PFSK-1 (cell line): ENCODE measurements around the gene SEMA3D.

Experiments used
- FOXP2 ChIP-seq: optimal IDR thresholded peaks from 2 replicates; pipeline ENCODE3; 2011; ENCODE audit warnings: borderline replicate concordance, control low read depth, inconsistent platforms; ENCODE audit not compliant: insufficient read depth; ENCODE audit errors: extremely low read length, extremely low read depth
- POLR2AphosphoS5 ChIP-seq: IDR thresholded peaks from 2 replicates; pipeline ENCODE4 v1.6.1; 2012; ENCODE audit warnings: low read depth, mild to moderate bottlenecking, control low read depth, low read length, moderate library complexity
- SIN3A ChIP-seq: IDR thresholded peaks from 2 replicates; pipeline ENCODE4 v1.6.1; 2012; ENCODE audit warnings: mild to moderate bottlenecking, low read length, moderate library complexity, borderline replicate concordance; ENCODE audit not compliant: insufficient read depth
- TAF1 ChIP-seq: IDR thresholded peaks from 2 replicates; pipeline ENCODE4 v1.6.1; 2012; ENCODE audit warnings: low read length, control low read depth, borderline replicate concordance; ENCODE audit not compliant: insufficient read depth
- TF ChIP-seq, protein P1 (sequence below), 2 experiments: IDR thresholded peaks; 2 replicates each; pipeline versions ENCODE4 v1.6.1 to v1.8.0; 2011 to 2012; ENCODE audit warnings: low read depth in 2 of 2, low read length in 2 of 2, control low read depth in 1 of 2, inconsistent platforms in 1 of 2, mild to moderate bottlenecking in 1 of 2, moderate library complexity in 1 of 2; ENCODE audit not compliant: insufficient read depth in 1 of 2

The SEMA3D gene

DNA sequence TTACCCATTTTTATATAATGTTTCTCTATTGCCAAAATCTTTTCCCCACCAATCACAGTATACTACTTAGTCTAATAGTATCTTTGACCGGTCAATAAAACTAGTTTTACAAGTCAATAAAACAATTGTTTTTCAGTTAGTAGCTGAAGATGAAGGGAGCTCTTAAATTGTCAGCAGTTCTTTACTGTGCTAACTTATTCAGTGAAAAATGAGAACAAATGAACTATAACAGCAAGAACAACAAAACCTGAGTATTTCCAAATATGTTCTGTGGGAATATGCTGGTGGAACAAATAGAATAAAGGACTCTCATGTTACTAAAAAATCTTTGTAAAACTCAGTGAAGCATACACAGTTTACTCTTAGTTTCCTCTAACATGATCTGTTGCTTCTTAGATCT is 134.0 kb downstream of the SEMA3D start:
- TF ChIP-seq POLR2AphosphoS5 (no peak), SIN3A (no peak), TAF1 (no peak), FOXP2 (no peak)
- TF ChIP-seq, protein P1, sequence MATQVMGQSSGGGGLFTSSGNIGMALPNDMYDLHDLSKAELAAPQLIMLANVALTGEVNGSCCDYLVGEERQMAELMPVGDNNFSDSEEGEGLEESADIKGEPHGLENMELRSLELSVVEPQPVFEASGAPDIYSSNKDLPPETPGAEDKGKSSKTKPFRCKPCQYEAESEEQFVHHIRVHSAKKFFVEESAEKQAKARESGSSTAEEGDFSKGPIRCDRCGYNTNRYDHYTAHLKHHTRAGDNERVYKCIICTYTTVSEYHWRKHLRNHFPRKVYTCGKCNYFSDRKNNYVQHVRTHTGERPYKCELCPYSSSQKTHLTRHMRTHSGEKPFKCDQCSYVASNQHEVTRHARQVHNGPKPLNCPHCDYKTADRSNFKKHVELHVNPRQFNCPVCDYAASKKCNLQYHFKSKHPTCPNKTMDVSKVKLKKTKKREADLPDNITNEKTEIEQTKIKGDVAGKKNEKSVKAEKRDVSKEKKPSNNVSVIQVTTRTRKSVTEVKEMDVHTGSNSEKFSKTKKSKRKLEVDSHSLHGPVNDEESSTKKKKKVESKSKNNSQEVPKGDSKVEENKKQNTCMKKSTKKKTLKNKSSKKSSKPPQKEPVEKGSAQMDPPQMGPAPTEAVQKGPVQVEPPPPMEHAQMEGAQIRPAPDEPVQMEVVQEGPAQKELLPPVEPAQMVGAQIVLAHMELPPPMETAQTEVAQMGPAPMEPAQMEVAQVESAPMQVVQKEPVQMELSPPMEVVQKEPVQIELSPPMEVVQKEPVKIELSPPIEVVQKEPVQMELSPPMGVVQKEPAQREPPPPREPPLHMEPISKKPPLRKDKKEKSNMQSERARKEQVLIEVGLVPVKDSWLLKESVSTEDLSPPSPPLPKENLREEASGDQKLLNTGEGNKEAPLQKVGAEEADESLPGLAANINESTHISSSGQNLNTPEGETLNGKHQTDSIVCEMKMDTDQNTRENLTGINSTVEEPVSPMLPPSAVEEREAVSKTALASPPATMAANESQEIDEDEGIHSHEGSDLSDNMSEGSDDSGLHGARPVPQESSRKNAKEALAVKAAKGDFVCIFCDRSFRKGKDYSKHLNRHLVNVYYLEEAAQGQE (IDR thresholded peaks at IDR 0.05; ENCODE audit: insufficient read depth in 1 of 2, low read depth in 2 of 2, low read length in 2 of 2) = no peak

DNA sequence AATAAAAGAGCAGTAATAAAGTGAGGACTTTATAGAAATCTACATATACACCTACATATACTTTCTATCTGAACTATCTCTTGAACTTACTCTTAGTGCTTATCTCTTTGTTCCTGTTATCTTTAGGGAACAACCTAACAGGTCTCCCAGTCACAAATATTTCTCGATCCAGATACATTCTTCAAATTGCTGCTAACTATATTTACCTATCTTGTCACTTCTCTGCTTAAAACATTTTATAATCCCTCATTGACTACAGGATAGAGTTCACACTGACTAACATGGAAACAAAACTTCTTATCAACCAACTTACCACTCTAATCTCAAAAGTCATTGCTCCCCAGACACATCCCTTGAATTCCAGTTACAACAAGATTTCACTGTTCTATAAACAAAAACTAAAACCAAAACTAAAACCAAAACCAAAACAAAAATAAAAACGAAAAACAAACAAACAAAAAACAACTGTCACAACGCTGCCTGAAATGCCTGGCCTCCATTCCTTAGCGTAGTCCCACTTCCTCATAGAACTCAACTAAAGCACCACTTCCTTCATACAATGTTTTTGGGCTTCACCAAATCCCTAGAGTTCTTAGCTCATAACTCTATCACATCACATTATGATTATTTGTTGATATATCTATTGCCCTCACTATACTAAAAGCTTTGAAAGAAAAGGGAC is 134.7 kb downstream of the SEMA3D start:
- TF ChIP-seq, protein P1 (IDR thresholded peaks at IDR 0.05; ENCODE audit: insufficient read depth in 1 of 2, low read depth in 2 of 2, low read length in 2 of 2) = no peak
- no peak for TF ChIP-seq POLR2AphosphoS5
- TF ChIP-seq TAF1 = no peak
- TF ChIP-seq FOXP2 = no peak
- no peak for TF ChIP-seq SIN3A

- TF ChIP-seq TAF1 (no peak), FOXP2 (no peak), POLR2AphosphoS5 (no peak), SIN3A (no peak)
- TF ChIP-seq, protein P1 (IDR thresholded peaks at IDR 0.05; ENCODE audit: insufficient read depth in 1 of 2, low read depth in 2 of 2, low read length in 2 of 2) = no peak
Measured at GRCh38 chr7:85046534-85046933, 140.3 kb downstream of the SEMA3D start.

DNA sequence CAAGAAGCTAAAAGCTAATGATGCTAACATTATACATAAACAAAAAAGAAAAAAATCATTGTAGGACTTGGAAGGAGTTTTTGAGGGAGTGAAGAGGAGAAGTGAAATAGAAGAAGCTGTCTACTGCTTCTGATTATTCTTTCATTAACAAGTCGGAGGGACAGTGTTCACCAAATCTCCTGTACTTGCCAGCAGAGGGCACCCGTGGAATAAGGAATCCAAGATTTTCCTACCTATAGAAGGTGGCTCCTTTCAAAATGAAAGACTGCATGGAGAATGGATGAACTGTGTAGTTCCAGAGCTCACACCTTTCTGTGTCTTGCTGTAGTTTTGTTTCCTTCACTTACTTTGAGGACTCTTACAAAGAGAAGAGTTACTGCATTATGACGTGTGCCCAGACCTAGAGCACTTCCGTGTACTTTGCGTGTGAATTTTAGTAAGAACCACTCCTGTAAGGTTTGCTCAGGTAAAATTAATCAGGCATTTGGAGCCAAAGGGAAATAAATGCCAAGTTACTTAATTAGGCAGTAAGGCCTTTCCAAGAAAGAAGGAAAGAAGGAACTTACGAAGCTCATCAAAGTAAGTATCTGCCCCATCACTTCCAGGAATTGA is 145.1 kb downstream of the SEMA3D start:
- TF ChIP-seq SIN3A = no peak
- no peak for TF ChIP-seq POLR2AphosphoS5
- TF ChIP-seq, protein P1 (IDR thresholded peaks at IDR 0.05; ENCODE audit: insufficient read depth in 1 of 2, low read depth in 2 of 2, low read length in 2 of 2) = no peak
- no peak for TF ChIP-seq FOXP2
- TF ChIP-seq TAF1 = no peak
